ENCODE results near the gene ANKRD9. TPM values are rescaled to one million over a fixed set of nuclear protein-coding genes. Genes with fewer than 3 reads are reported as not detected.

The ANKRD9 gene
- total and polyA plus RNA-seq, 9 of the 15 experiments (the other 6 are each of a cell fraction or from before 2014, with no cell fraction given) = 0.04 to 32.9 (median 5.3) TPM

DNA sequence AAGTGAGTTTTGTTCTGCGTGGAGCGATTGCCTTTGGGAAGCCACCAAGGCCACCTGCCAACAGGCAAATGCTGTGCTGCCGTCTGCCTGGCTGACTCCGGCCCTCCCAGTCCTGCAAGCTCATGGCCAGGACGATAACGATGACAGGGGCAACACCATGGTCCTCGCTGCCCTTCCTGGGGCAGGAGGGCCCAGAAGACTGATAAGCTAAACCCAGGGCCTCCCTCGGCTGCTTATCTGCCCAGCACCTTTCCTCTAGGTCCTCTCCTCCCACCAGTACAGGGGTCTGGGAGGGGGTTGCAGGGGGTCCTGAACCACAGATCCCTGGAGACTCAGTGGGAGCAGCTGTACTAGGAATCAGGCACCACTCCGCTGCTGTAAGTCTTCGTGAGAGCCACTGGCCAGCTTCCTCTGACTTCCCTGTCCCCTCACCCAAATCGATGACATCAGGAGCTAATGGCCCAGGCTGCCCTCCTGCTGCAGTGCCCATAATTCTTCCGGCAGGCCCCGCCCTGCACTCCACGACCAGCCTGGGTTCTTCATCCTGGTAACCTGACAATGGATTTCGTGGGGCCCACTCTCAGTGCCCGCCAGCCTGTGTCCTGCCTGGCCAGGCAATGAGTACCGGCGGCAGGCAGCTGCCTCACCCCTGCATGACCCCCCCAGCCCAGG, 5.1 kb downstream of the ANKRD9 start (continued):
- TF ChIP-seq, protein P1, sequence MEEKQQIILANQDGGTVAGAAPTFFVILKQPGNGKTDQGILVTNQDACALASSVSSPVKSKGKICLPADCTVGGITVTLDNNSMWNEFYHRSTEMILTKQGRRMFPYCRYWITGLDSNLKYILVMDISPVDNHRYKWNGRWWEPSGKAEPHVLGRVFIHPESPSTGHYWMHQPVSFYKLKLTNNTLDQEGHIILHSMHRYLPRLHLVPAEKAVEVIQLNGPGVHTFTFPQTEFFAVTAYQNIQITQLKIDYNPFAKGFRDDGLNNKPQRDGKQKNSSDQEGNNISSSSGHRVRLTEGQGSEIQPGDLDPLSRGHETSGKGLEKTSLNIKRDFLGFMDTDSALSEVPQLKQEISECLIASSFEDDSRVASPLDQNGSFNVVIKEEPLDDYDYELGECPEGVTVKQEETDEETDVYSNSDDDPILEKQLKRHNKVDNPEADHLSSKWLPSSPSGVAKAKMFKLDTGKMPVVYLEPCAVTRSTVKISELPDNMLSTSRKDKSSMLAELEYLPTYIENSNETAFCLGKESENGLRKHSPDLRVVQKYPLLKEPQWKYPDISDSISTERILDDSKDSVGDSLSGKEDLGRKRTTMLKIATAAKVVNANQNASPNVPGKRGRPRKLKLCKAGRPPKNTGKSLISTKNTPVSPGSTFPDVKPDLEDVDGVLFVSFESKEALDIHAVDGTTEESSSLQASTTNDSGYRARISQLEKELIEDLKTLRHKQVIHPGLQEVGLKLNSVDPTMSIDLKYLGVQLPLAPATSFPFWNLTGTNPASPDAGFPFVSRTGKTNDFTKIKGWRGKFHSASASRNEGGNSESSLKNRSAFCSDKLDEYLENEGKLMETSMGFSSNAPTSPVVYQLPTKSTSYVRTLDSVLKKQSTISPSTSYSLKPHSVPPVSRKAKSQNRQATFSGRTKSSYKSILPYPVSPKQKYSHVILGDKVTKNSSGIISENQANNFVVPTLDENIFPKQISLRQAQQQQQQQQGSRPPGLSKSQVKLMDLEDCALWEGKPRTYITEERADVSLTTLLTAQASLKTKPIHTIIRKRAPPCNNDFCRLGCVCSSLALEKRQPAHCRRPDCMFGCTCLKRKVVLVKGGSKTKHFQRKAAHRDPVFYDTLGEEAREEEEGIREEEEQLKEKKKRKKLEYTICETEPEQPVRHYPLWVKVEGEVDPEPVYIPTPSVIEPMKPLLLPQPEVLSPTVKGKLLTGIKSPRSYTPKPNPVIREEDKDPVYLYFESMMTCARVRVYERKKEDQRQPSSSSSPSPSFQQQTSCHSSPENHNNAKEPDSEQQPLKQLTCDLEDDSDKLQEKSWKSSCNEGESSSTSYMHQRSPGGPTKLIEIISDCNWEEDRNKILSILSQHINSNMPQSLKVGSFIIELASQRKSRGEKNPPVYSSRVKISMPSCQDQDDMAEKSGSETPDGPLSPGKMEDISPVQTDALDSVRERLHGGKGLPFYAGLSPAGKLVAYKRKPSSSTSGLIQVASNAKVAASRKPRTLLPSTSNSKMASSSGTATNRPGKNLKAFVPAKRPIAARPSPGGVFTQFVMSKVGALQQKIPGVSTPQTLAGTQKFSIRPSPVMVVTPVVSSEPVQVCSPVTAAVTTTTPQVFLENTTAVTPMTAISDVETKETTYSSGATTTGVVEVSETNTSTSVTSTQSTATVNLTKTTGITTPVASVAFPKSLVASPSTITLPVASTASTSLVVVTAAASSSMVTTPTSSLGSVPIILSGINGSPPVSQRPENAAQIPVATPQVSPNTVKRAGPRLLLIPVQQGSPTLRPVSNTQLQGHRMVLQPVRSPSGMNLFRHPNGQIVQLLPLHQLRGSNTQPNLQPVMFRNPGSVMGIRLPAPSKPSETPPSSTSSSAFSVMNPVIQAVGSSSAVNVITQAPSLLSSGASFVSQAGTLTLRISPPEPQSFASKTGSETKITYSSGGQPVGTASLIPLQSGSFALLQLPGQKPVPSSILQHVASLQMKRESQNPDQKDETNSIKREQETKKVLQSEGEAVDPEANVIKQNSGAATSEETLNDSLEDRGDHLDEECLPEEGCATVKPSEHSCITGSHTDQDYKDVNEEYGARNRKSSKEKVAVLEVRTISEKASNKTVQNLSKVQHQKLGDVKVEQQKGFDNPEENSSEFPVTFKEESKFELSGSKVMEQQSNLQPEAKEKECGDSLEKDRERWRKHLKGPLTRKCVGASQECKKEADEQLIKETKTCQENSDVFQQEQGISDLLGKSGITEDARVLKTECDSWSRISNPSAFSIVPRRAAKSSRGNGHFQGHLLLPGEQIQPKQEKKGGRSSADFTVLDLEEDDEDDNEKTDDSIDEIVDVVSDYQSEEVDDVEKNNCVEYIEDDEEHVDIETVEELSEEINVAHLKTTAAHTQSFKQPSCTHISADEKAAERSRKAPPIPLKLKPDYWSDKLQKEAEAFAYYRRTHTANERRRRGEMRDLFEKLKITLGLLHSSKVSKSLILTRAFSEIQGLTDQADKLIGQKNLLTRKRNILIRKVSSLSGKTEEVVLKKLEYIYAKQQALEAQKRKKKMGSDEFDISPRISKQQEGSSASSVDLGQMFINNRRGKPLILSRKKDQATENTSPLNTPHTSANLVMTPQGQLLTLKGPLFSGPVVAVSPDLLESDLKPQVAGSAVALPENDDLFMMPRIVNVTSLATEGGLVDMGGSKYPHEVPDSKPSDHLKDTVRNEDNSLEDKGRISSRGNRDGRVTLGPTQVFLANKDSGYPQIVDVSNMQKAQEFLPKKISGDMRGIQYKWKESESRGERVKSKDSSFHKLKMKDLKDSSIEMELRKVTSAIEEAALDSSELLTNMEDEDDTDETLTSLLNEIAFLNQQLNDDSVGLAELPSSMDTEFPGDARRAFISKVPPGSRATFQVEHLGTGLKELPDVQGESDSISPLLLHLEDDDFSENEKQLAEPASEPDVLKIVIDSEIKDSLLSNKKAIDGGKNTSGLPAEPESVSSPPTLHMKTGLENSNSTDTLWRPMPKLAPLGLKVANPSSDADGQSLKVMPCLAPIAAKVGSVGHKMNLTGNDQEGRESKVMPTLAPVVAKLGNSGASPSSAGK (IDR thresholded peaks at IDR 0.05) = peak; percentile 45; the same call in 1 of the 2 replicates
- TF ChIP-seq BRCA1 (IDR thresholded peaks at IDR 0.05) (no peak), BRCA1 (CRISPR knock-in tag; IDR thresholded peaks at IDR 0.05) (no peak), FIP1L1 (IDR thresholded peaks at IDR 0.05; ENCODE audit: low read depth, low read length, poor library complexity, severe bottlenecking) (no peak), KDM1A (IDR thresholded peaks at IDR 0.05) (peak in 1 of 2 experiments; percentile 46; a peak in 1 of 4 replicates), TEAD1 (CRISPR knock-in tag; IDR thresholded peaks at IDR 0.05) (peak in 1 of 2 experiments; percentile 28; a peak in 1 of 4 replicates), BHLHE40 (IDR thresholded peaks at IDR 0.05; ENCODE audit: low read length) (0 out of 2 replicates have a peak, but pooled peaks have one; percentile 14), POLR2AphosphoS5 (IDR thresholded peaks at IDR 0.05; ENCODE audit: control insufficient read depth, insufficient read depth, low read depth, low read length) (peak; percentile 75), CC2D1A (IDR thresholded peaks at IDR 0.05) (peak; percentile 47; the same call in 1 of the 2 replicates), MCM5 (IDR thresholded peaks at IDR 0.05; ENCODE audit: low read depth) (no peak), TCF7 (IDR thresholded peaks at IDR 0.05; ENCODE audit: borderline replicate concordance) (no peak), TAF7 (tag; IDR thresholded peaks at IDR 0.05) (no peak), MTA2 (IDR thresholded peaks at IDR 0.05; ENCODE audit: low read depth) (peak; percentile 50), TEAD4 (IDR thresholded peaks at IDR 0.05; ENCODE audit: low read length) (peak; percentile 80), TEAD4 (CRISPR knock-in tag; IDR thresholded peaks at IDR 0.05; ENCODE audit: borderline replicate concordance) (no peak)
